Esophagus squamous epithelium (tissue), 5 donors: Measurements from ENCODE around the gene CMPK1. TPM values are rescaled to one million over a fixed set of nuclear protein-coding genes. Genes with fewer than 3 reads are reported as not detected.
"Not testable (repeated sequence)": the region's sequence is repeated elsewhere in the genome, so short reads cannot be mapped to it uniquely, and the experiment has no call there.

Source experiments
- DNase-seq: peaks from one replicate; lab custom pipeline; 2025; lab: John Stamatoyannopoulos, UW
- H3K27ac ChIP-seq, 4 donors: fragments of 200-600 bp; sonication (generic); one replicate each; pipeline ENCODE4 v1.5.1; 2016 to 2019; ENCODE audit warnings: mild to moderate bottlenecking in 1 of 4
- H3K27me3 ChIP-seq, 4 donors: fragments of 200-600 bp; sonication (generic); 1 replicate in 3 of 4; 2 replicates in 1 of 4; pipeline versions ENCODE4 v1.5.1 to v1.6.0; 2017 to 2021; ENCODE audit warnings: antibody characterized with exemption in 1 of 4
- H3K36me3 ChIP-seq, 3 donors: fragments of 200-600 bp; sonication (generic); one replicate each; pipeline ENCODE4 v1.5.1; 2016 to 2019
- H3K4me1 ChIP-seq, 3 donors: fragments of 200-600 bp; sonication (generic); one replicate each; pipeline ENCODE4 v1.5.1; 2017 to 2019
- H3K4me3 ChIP-seq, 4 donors: fragments of 200-600 bp; sonication (generic); 1 replicate in 3 of 4; 2 replicates in 1 of 4; pipeline ENCODE4 v1.5.1; 2016 to 2019; ENCODE audit warnings: mild to moderate bottlenecking in 2 of 4, moderate library complexity in 1 of 4
- H3K9me3 ChIP-seq, 3 donors: fragments of 200-600 bp; sonication (generic); one replicate each; pipeline ENCODE4 v1.5.1; 2016 to 2019
- CTCF ChIP-seq, 6 experiments: fragments of 450-650 bp in 4 of 6; fragments of 200-600 bp in 2 of 6; sonication (generic) in 2 of 6; IDR thresholded peaks; one replicate each; pipeline ENCODE4 v1.5.1; 2016 to 2019; ENCODE audit warnings: antibody characterized with exemption in 6 of 6, mild to moderate bottlenecking in 4 of 6, moderate library complexity in 4 of 6
- POLR2A ChIP-seq, 4 donors: fragments of 450-650 bp; IDR thresholded peaks; one replicate each; pipeline ENCODE4 v1.6.1; 2017; ENCODE audit warnings: antibody characterized with exemption in 4 of 4, mild to moderate bottlenecking in 4 of 4, moderate library complexity in 3 of 4
- WGBS, 2 donors: methylation state at CpG; one replicate each; pipeline ENCODE4 v1.1.5; 2018; 5-methylcytosine and 5-hydroxymethylcytosine counted together
- intact Hi-C: fragments of 100-400 bp; cut with DNase I; formaldehyde crosslinking; loops from one replicate; pipeline ENCODE4 v1.15.0; 2022
- total RNA-seq, 4 donors: library from RNA; depleted of rRNA; stranded (reverse); fragments of >200 nt; gene quantifications; one replicate each; pipeline ENCODE4 v1.1.0, GENCODE V29; 2016
- donor health status: DM: yes; HTN: yes; CAD: no.

CMPK1 gene
- 100 to 1,000 TPM; 124 to 177 (median 133) TPM for total RNA-seq

- WGBS, 2 donors = 0% methylated on average over 3 to 4 of the region's 40 CpGs
- TF ChIP-seq POLR2A (IDR thresholded peaks at IDR 0.05) (peak in 1 of 4 donors; percentile 12), CTCF (IDR thresholded peaks at IDR 0.05) (peak in 1 of 6 experiments; percentile 12)
Measured at GRCh38 chr1:47333578-47333921, at the start of gene CMPK1. TSS of gene CMPK1 (plus strand) at chr1:47333790. CDS start at chr1:47333946, 156 bp downstream.

GRCh38 chr1:47288116-47288515 is 45.5 kb upstream of the CMPK1 start:
- H3K4me1 ChIP-seq, H3K27ac ChIP-seq, DNase-seq, H3K27me3 ChIP-seq, H3K9me3 ChIP-seq, H3K36me3 ChIP-seq, intact Hi-C loops, H3K4me3 ChIP-seq: not testable (repeated sequence)
- WGBS, 2 donors = 74 to 91% methylated on average over 4 of the region's 4 CpGs

More at GRCh38 chr1:47333578-47333921, at the start of gene CMPK1:
- Histone ChIP-seq H3K36me3 (no peaks in the 10 kb centered on the region), H3K9me3 (no peaks in the 10 kb centered on the region), H3K4me1 (peaks cover 6 to 59% (median 31%) of the 10 kb centered on the region in 3 donors), H3K27me3 (no peaks in the 10 kb centered on the region), H3K27ac (peak within 1 kb of the TSS; percentile 96 to 99 (median 99)), H3K4me3 (peak within 1 kb of the TSS; percentile 91 to 99 (median 96))
- intact Hi-C loops = no loop called here
- no peak for DNase-seq

- Histone ChIP-seq H3K4me1 (peaks cover 0 to 12% (median 0%) of the 10 kb centered on the region in 3 donors), H3K36me3 (peaks cover 0 to 13% (median 0%) of the 10 kb centered on the region in 3 donors)
- H3K27me3 ChIP-seq, H3K4me3 ChIP-seq, H3K27ac ChIP-seq, DNase-seq, intact Hi-C loops, H3K9me3 ChIP-seq: not testable (repeated sequence)
- 92 to 98% methylated on average over 6 of the region's 6 CpGs for WGBS, 2 donors
Measured at GRCh38 chr1:47294863-47295262, 38.7 kb upstream of the CMPK1 start.

GRCh38 chr1:47295579-47295978 is 38.0 kb upstream of the CMPK1 start:
- intact Hi-C loops = no loop called here
- no peaks in the 10 kb centered on the region for H3K9me3 ChIP-seq
- H3K4me1 ChIP-seq = peaks cover 0 to 12% (median 0%) of the 10 kb centered on the region in 3 donors
- TF ChIP-seq CTCF (IDR thresholded peaks at IDR 0.05) (no peak), POLR2A (IDR thresholded peaks at IDR 0.05) (no peak)
- H3K27me3 ChIP-seq = no peaks in the 10 kb centered on the region
- H3K36me3 ChIP-seq = peaks cover 0 to 16% (median 0%) of the 10 kb centered on the region in 3 donors
- no peak overlapping the region for H3K4me3 ChIP-seq
- WGBS, 2 donors = 83 to 84% methylated on average over 2 of the region's 2 CpGs
- no peak for DNase-seq
- H3K27ac ChIP-seq = no peak overlapping the region

- TF ChIP-seq CTCF (IDR thresholded peaks at IDR 0.05) (no peak), POLR2A (IDR thresholded peaks at IDR 0.05) (no peak)
- peak overlapping the region in 2 of 4 donors; percentile 19 to 52 for H3K27ac ChIP-seq
- DNase-seq = no peak
- intact Hi-C loops = no loop called here
- peaks cover 0 to 12% (median 0%) of the 10 kb centered on the region in 3 donors for H3K4me1 ChIP-seq
- H3K36me3 ChIP-seq = peaks cover 0 to 30% (median 6%) of the 10 kb centered on the region in 3 donors
- H3K27me3 ChIP-seq = no peaks in the 10 kb centered on the region
- H3K9me3 ChIP-seq = no peaks in the 10 kb centered on the region
- no peak overlapping the region for H3K4me3 ChIP-seq
Measured at GRCh38 chr1:47298025-47298699, 35.4 kb upstream of the CMPK1 start.

- WGBS, 2 donors = 94 to 100% methylated on average over 2 of the region's 2 CpGs
- no peak for DNase-seq
- intact Hi-C loops = no loop called here
- no peaks in the 10 kb centered on the region for H3K9me3 ChIP-seq
- no peak overlapping the region for H3K4me3 ChIP-seq
- H3K27ac ChIP-seq = no peak overlapping the region
- H3K4me1 ChIP-seq = peaks cover 0 to 10% (median 0%) of the 10 kb centered on the region in 3 donors
- H3K27me3 ChIP-seq = no peaks in the 10 kb centered on the region
- TF ChIP-seq CTCF (IDR thresholded peaks at IDR 0.05) = no peak
- peaks cover 0 to 29% (median 6%) of the 10 kb centered on the region in 3 donors for H3K36me3 ChIP-seq
Measured at GRCh38 chr1:47302472-47302871, 31.1 kb upstream of the CMPK1 start.
